ENCODE results near the gene IFT88.

The IFT88 gene, protein sequence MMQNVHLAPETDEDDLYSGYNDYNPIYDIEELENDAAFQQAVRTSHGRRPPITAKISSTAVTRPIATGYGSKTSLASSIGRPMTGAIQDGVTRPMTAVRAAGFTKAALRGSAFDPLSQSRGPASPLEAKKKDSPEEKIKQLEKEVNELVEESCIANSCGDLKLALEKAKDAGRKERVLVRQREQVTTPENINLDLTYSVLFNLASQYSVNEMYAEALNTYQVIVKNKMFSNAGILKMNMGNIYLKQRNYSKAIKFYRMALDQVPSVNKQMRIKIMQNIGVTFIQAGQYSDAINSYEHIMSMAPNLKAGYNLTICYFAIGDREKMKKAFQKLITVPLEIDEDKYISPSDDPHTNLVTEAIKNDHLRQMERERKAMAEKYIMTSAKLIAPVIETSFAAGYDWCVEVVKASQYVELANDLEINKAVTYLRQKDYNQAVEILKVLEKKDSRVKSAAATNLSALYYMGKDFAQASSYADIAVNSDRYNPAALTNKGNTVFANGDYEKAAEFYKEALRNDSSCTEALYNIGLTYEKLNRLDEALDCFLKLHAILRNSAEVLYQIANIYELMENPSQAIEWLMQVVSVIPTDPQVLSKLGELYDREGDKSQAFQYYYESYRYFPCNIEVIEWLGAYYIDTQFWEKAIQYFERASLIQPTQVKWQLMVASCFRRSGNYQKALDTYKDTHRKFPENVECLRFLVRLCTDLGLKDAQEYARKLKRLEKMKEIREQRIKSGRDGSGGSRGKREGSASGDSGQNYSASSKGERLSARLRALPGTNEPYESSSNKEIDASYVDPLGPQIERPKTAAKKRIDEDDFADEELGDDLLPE

DNA sequence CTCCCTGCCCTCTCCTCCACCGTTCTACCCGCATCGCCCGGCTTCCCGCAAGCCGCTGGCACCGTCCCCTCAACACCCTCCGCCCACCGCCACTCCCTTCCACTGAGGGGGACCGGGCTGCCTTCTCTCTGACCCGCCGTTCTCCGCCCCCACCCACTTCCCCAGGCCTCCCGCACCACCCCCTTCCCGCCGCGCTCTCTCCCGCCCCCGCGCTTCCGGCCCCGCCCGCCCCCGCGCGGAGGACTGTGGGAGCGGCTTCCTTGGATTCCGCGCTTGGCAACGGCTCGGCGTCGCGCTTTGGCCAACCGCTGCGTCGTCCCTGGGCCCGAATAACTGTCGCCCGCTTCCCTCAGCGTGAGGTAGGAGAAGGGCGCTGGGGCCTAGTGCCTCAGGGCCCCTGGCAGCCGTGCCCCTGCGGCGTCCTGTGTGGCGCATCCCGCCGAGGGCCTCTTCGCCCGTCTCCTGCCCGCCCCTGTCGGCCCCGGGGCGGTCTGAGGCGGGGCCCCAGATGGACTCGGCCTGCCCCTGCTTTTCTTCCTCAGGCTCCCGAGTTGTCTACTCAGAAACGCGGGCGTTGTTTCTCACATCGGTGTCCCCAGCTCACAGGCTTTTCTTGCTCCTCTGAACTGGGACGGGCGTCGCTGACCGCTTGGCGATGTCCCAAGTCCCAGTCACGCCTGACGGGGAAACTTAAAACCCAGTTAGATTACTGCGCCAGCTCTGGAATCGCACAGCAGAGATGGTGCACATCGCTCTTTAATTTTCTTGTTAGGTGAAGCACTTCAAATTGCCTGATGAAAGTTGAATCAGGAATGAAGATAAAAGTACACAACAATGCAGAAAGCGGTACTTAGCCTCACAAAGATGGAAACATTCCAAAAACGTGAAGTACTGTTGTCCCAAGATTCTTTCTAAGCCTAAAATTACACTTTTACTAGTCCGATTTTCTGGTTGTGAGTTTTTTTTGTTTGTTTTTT is at the start of gene IFT88:
IFT88 (plus strand) TSS at position 260 of the 977 bp plus-strand sequence. CDS start 7,229 bp downstream, outside the sequence.
- Histone ChIP-seq H2AFZ (ENCODE audit: low read length, unreplicated experiment) (peak within 1 kb of the TSS; percentile 67), H3K79me2 (ENCODE audit: control insufficient read depth, insufficient read depth, low read length, unreplicated experiment) (no peaks in the 10 kb centered on the region), H3K4me3 (ENCODE audit: low read depth, low read length) (peak within 1 kb of the TSS; percentile 88), H3K27ac (ENCODE audit: low read depth, low read length) (peak within 1 kb of the TSS; percentile 95), H3K36me3 (ENCODE audit: insufficient read depth, low read length) (no peaks in the 10 kb centered on the region), H3K4me1 (ENCODE audit: control insufficient read depth, insufficient read depth, low read length, unreplicated experiment) (peaks cover 6% of the 10 kb centered on the region), H3K27me3 (ENCODE audit: insufficient read depth, low read length) (no peaks in the 10 kb centered on the region)

DNA sequence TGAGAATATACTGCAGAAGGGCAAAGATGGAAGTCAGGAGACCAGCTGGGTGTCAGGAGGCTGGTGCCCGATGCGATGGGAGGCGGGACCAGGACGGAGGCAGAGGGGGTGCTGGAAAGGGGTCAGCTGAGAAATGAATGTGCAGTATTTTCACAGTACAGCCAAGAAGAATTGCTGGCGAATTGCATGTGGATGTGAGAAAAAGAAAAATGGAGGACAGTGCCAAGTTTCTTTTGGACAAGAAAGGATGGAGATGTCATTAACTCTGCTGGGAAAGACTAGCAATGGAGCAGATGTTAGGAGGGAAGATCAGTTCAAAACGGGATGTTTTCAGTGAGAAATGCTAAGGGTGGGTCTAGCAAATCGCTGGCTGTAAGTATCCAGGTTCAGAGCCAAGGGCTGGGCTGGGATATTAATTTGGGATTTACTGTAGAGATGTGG is 48.3 kb upstream of the IFT88 start:
- Histone ChIP-seq H3K4me3 (ENCODE audit: low read depth, low read length) (no peak overlapping the region), H2AFZ (ENCODE audit: low read length, unreplicated experiment) (no peak overlapping the region), H3K27me3 (ENCODE audit: insufficient read depth, low read length) (no peaks in the 10 kb centered on the region), H3K79me2 (ENCODE audit: control insufficient read depth, insufficient read depth, low read length, unreplicated experiment) (peaks cover 6% of the 10 kb centered on the region), H3K27ac (ENCODE audit: low read depth, low read length) (no peak overlapping the region), H3K4me1 (ENCODE audit: control insufficient read depth, insufficient read depth, low read length, unreplicated experiment) (no peaks in the 10 kb centered on the region), H3K36me3 (ENCODE audit: insufficient read depth, low read length) (no peaks in the 10 kb centered on the region)

DNA sequence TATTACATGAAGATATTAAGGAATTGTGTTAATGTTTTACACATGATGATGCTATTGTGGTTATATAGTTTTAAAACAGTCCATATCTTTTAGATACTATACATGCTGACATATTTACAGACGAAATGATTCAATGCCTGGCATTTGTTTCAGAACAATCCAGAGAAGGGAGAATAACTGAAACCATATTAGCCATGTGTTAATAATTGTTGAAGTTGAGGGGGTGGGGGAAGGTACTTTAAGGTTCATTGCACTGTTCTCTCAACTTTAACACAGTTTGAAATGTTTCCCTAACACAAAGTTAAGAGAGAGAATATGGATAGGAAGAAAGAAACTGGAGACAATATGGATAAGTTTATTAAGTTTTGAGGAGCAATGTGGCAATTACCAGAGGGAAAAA is 47.1 kb upstream of the IFT88 start:
- Histone ChIP-seq H3K4me3 (ENCODE audit: low read depth, low read length) (no peak overlapping the region), H3K4me1 (ENCODE audit: control insufficient read depth, insufficient read depth, low read length, unreplicated experiment) (no peaks in the 10 kb centered on the region), H2AFZ (ENCODE audit: low read length, unreplicated experiment) (no peak overlapping the region), H3K27me3 (ENCODE audit: insufficient read depth, low read length) (no peaks in the 10 kb centered on the region), H3K79me2 (ENCODE audit: control insufficient read depth, insufficient read depth, low read length, unreplicated experiment) (peaks cover 6% of the 10 kb centered on the region), H3K36me3 (ENCODE audit: insufficient read depth, low read length) (no peaks in the 10 kb centered on the region), H3K27ac (ENCODE audit: low read depth, low read length) (no peak overlapping the region)

DNA sequence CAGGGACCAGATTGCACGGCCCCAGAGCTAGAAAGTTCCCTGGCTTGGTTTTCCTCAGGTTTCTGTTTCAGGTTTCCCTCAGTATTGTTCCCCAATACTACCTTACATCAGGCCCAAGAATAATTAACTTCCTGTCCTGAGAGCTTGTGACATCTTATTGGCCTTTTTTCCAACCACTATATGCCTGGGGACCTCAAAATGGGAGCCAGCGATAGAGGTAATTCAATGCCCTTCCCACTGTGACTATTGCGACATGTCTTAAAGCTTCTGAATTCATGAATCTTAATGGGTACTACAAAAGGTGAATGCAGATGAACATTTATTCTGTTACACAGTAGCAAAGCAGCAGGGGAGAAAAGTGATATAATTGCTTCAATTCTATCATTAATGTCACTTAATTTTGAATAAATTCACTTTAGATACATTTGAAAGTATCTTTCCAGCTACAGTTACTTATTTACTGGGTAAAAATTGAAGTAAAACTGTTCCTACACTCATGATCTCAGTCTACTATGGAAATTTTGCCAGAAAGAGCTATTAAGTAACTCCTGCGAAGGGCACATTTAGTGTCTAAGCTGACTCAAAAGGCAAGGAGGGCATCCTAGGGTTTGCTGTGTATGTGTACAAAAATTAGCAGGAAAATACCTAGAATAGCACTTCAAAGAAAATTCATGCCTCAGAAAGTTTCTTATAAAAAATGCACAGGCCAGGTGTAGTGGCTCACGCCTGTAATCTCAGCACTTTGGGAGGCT is 45.4 kb upstream of the IFT88 start:
- no peaks in the 10 kb centered on the region for H3K27me3 ChIP-seq (ENCODE audit: insufficient read depth, low read length)
- no peaks in the 10 kb centered on the region for H3K36me3 ChIP-seq (ENCODE audit: insufficient read depth, low read length)
- H2AFZ ChIP-seq (ENCODE audit: low read length, unreplicated experiment) = no peak overlapping the region
- no peaks in the 10 kb centered on the region for H3K4me1 ChIP-seq (ENCODE audit: control insufficient read depth, insufficient read depth, low read length, unreplicated experiment)
- H3K27ac ChIP-seq (ENCODE audit: low read depth, low read length) = no peak overlapping the region
- H3K79me2 ChIP-seq (ENCODE audit: control insufficient read depth, insufficient read depth, low read length, unreplicated experiment) = peaks cover 11% of the 10 kb centered on the region
- H3K4me3 ChIP-seq (ENCODE audit: low read depth, low read length) = no peak overlapping the region

DNA sequence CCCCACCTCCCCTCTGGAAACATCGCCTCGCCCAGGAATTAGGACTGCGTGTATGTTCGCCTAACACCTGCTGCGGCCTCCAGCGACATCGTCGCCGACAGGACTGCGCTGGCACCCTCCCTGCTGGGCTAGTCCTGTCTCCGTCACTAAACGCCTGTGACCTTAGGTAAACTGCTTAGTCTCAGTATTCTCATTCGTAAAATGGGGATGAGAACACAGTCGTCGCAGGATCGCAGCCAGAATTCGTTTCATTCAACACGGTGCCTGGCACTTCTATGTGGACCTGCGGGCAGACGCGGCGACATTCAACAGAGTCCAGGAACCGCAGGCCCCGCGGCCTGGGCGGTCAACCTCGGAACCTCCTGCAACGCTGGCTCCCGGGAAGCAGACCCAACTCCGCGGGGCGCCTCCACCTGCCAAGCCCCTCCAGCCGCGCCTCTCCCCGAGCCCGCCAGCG is 41.8 kb upstream of the IFT88 start:
- Histone ChIP-seq H2AFZ (ENCODE audit: low read length, unreplicated experiment) (peak overlapping the region; percentile 58), H3K4me1 (ENCODE audit: control insufficient read depth, insufficient read depth, low read length, unreplicated experiment) (no peaks in the 10 kb centered on the region), H3K36me3 (ENCODE audit: insufficient read depth, low read length) (no peaks in the 10 kb centered on the region), H3K79me2 (ENCODE audit: control insufficient read depth, insufficient read depth, low read length, unreplicated experiment) (peaks cover 11% of the 10 kb centered on the region), H3K27ac (ENCODE audit: low read depth, low read length) (peak overlapping the region; percentile 72; the same call in 1 of the 2 replicates), H3K4me3 (ENCODE audit: low read depth, low read length) (peak overlapping the region; percentile 86), H3K27me3 (ENCODE audit: insufficient read depth, low read length) (no peaks in the 10 kb centered on the region)

DNA sequence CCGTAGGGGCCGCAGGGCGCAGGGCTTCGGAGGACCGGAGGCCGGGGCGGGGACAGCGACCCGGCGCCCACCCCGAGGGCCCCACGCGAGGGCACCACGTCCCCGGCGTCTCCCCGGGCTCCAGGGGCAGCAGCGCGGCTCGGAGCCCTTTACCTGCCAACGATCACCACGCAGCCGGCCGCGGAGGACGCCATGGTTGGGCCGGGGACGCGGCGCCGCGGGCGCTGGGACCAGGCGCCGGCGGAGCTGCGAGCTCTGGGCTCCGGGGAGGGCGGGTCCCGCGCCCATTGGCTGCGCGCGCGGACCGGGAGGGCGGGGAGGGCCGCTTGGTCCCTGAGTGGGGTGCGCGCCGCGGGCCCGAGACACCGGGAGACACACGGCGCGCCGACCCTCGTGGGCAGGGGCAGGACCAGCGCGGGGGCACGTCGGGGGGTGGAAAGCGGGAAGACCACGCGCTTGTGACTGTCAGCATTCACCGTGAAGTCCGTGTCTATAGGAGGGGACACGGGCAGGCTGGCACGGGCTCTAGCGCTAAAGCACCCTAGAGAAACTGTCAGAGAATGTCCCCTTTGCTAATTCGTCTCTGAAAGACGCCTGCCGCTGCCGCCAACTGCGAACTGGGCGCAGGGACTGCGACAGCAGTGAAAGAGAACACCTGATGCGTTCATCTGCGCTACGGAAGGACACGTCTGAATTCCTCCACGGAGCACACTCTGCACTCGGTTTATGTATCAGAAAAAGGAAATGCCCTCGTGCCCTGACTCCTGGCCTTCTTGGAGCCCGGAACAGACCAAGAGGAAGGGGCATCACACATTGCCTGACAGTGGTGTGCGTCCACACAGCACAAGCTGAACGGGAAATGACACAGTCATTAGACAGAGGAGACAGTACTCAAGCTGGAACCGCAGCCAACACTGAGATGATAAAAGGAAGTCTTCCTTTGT is 41.1 kb upstream of the IFT88 start, which contains the start of gene CRYL1:
CRYL1 (minus strand) TSS at position 257 of the 944 bp plus-strand sequence; CDS start at position 194, 63 bp downstream.
- H3K27me3 ChIP-seq (ENCODE audit: insufficient read depth, low read length) = no peaks in the 10 kb centered on the region
- peak within 1 kb of the TSS; percentile 72 for H3K27ac ChIP-seq (ENCODE audit: low read depth, low read length)
- H3K4me3 ChIP-seq (ENCODE audit: low read depth, low read length) = peak within 1 kb of the TSS; percentile 86
- H3K79me2 ChIP-seq (ENCODE audit: control insufficient read depth, insufficient read depth, low read length, unreplicated experiment) = peaks cover 11% of the 10 kb centered on the region
- H2AFZ ChIP-seq (ENCODE audit: low read length, unreplicated experiment) = peak within 1 kb of the TSS; percentile 58
- no peaks in the 10 kb centered on the region for H3K4me1 ChIP-seq (ENCODE audit: control insufficient read depth, insufficient read depth, low read length, unreplicated experiment)
- no peaks in the 10 kb centered on the region for H3K36me3 ChIP-seq (ENCODE audit: insufficient read depth, low read length)

DNA sequence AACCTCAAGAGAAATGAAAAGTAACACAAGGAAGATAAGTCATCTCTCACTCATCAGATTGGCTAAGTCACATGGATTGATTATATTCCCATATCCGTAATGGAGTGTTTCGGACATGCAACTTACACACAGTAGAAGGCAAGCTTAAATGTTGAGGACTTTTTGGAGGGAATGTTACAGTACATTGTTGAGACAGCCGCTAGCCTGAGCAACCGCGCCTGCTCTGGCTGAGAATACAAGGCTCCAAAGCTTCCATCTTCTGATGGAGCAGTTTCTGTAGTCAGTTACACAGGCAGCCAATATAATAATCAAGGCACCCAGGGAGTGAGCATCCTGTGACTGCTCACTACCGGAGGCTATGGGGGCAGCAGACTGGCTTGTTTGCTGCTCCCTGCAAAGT is 40.3 kb upstream of the IFT88 start:
- Histone ChIP-seq H3K4me1 (ENCODE audit: control insufficient read depth, insufficient read depth, low read length, unreplicated experiment) (no peaks in the 10 kb centered on the region), H3K27me3 (ENCODE audit: insufficient read depth, low read length) (no peaks in the 10 kb centered on the region), H2AFZ (ENCODE audit: low read length, unreplicated experiment) (peak overlapping the region; percentile 35), H3K27ac (ENCODE audit: low read depth, low read length) (peak overlapping the region; percentile 72), H3K36me3 (ENCODE audit: insufficient read depth, low read length) (no peaks in the 10 kb centered on the region), H3K79me2 (ENCODE audit: control insufficient read depth, insufficient read depth, low read length, unreplicated experiment) (peaks cover 11% of the 10 kb centered on the region), H3K4me3 (ENCODE audit: low read depth, low read length) (peak overlapping the region; percentile 86)

DNA sequence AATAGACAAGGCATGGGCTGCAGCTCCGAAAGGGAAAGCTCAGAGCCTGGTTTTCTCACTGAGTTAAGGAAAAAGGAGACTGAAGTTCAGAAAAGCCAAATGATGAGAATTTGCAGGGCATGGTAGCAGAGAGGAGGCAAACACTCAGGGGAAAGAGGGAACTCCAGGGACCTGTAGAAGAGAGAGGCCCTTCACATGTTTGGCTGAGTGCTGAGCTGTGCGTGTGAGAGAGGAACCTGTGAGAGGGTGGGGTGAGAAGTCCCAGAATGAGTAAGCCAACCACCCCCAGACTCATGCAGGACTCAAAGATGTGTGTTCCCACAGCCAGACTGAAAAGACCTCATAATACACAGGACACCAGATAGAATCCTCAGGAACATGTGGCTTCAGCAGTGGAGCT is 38.5 kb upstream of the IFT88 start:
- Histone ChIP-seq H3K4me3 (ENCODE audit: low read depth, low read length) (no peak overlapping the region), H3K79me2 (ENCODE audit: control insufficient read depth, insufficient read depth, low read length, unreplicated experiment) (peaks cover 11% of the 10 kb centered on the region), H3K36me3 (ENCODE audit: insufficient read depth, low read length) (no peaks in the 10 kb centered on the region), H3K27me3 (ENCODE audit: insufficient read depth, low read length) (no peaks in the 10 kb centered on the region), H2AFZ (ENCODE audit: low read length, unreplicated experiment) (no peak overlapping the region), H3K4me1 (ENCODE audit: control insufficient read depth, insufficient read depth, low read length, unreplicated experiment) (no peaks in the 10 kb centered on the region), H3K27ac (ENCODE audit: low read depth, low read length) (no peak overlapping the region)
